ENCODE measurements around the gene REXO4. TPM values are rescaled to one million over a fixed set of nuclear protein-coding genes. Genes with fewer than 3 reads are reported as not detected.

Gene REXO4
- total and polyA plus RNA-seq, 2 of the 4 experiments (the other 2 are of a cell fraction): 16.1 to 21.8 TPM

- Histone ChIP-seq H2AFZ (replicated peaks; ENCODE audit: low read length, poor library complexity) (no peak overlapping the region), H3K27ac (ENCODE audit: insufficient read depth, low read length) (no peak overlapping the region), H2AK9ac (replicated peaks; ENCODE audit: low read depth, low read length, poor library complexity) (no peak overlapping the region), H2BK5ac (ENCODE audit: low read depth, low read length, poor library complexity, severe bottlenecking) (no peak overlapping the region), H2BK15ac (ENCODE audit: low read depth, low read length) (no peak overlapping the region), H3K4me2 (ENCODE audit: low read depth, low read length) (no peak overlapping the region), H3K27me3 (ENCODE audit: control insufficient read depth, insufficient read depth, low read length) (no peaks in the 10 kb centered on the region), H4K8ac (ENCODE audit: low read depth in 2 of 2, low read length in 2 of 2) (no peak overlapping the region), H2BK120ac (ENCODE audit: low read depth, low read length) (no peak overlapping the region), H4K91ac (ENCODE audit: insufficient read depth, low read depth, low read length) (no peak overlapping the region), H2AK5ac (ENCODE audit: low read depth, low read length) (no peak overlapping the region), H3K14ac (replicated peaks; ENCODE audit: low read depth, low read length) (no peak overlapping the region), H3K4ac (ENCODE audit: low read depth, low read length) (no peak overlapping the region), H3K18ac (ENCODE audit: low read depth, low read length) (no peak overlapping the region), H3K56ac (ENCODE audit: extremely low read depth, insufficient read depth, low read length) (no peak overlapping the region), H3K9me3 (ENCODE audit: control insufficient read depth, insufficient read depth, low read length) (no peaks in the 10 kb centered on the region), H4K5ac (ENCODE audit: low read depth, low read length) (no peak overlapping the region), H3K9ac (ENCODE audit: low read depth, low read length) (no peak overlapping the region), H3K23ac (ENCODE audit: low read depth, low read length) (no peak overlapping the region), H3K36me3 (ENCODE audit: control insufficient read depth, insufficient read depth, low read length) (peaks cover 7% of the 10 kb centered on the region), H2BK20ac (ENCODE audit: low read depth, low read length) (no peak overlapping the region), H3K79me1 (ENCODE audit: low read depth in 1 of 2, low read length in 2 of 2) (no peaks in the 10 kb centered on the region; a peak in 1 of 4 replicates), H4K20me1 (ENCODE audit: insufficient read depth, low read length) (no peaks in the 10 kb centered on the region), H3K9me1 (ENCODE audit: insufficient read depth, low read length) (0 out of 2 replicates have a peak, but pooled peaks cover 4% of the 10 kb centered on the region), H3K4me3 (ENCODE audit: insufficient read depth, low read depth, low read length) (no peak overlapping the region), H3K4me1 (ENCODE audit: control insufficient read depth, insufficient read depth, low read length) (peaks cover 1% of the 10 kb centered on the region; the same call in 1 of the 2 replicates)
- TF ChIP-seq MXI1 (IDR thresholded peaks at IDR 0.05; ENCODE audit: borderline replicate concordance, low read depth, low read length) (no peak), MAZ (IDR thresholded peaks at IDR 0.05; ENCODE audit: borderline replicate concordance, low read depth, low read length) (no peak), RFX5 (IDR thresholded peaks at IDR 0.05; ENCODE audit: low read depth, low read length) (no peak)
- DNase-seq (no peak), ATAC-seq (ENCODE audit: low read depth) (no peak)
- ChIA-PET CTCF (no interaction called here), POLR2A (ENCODE audit: unreplicated experiment) (no interaction called here)
- dilution Hi-C loops (cut with HindIII; ENCODE audit: low sequenced_read_pairs, unreplicated experiment): no loop called here
- WGBS, 2 experiments (ENCODE audit: extremely low coverage in 2 of 2, insufficient read length in 1 of 2): no CpG with 5 or more reads among the region's 6 CpGs
- intact Hi-C loops (cut with micrococcal nuclease): no loop called here
- in situ Hi-C loops (cut with MboI; ENCODE audit: low sequenced_read_pairs): no loop called here
- BruUV-seq (replicated peaks): no TSS peak
These were observed 48.2 kb upstream of the REXO4 start for GRCh38 chr9:133465984-133466383.
